MM.1S (cell line): ENCODE data around the gene SIRT2.

Source experiments
- CTCF ChIP-seq: fragments of 300-600 bp; sonication (generic); IDR thresholded peaks from 2 replicates; pipeline ENCODE4 v1.5.1; 2016; ENCODE audit warnings: antibody characterized with exemption, low read length, mixed read lengths
- EZH2phosphoT487 ChIP-seq: fragments of 300-600 bp; sonication (generic); IDR thresholded peaks from 2 replicates; pipeline ENCODE4 v1.6.1; 2018; ENCODE audit warnings: antibody characterized with exemption, low read length

DNA sequence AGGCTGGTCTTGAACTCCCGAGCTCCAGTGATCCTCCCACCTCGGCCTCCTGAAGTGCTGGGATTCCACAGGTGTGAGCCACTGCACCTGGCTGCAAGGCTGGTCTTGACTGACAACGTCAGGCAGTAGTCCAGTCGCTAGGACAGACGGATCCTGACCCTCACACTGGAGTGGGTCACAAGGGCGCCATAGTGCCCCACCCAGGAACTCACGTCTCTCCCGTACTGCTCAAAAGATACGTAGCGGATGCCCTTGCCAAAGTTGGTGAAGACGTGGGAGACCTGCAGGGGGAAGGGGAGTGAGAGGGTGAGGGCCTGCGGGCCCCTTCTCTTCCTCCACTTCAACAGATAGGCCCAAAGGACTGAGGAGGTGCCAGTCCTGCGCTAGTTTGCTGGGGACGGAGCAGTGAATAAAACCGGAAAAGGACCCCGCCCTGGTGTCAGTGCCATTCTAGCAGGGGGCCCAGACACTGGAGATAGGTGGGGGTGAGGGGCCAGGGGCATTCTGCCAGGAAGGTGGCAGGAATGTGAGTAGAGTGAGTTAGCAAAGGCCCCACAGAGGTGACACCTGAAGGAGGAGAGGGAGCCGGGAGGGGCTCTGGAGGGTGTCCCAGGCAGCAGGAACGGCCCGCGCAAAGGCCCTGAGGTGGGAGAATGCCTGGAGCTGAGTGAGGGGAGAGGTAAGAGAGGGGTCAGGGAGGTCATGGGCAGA is 43.2 kb upstream of the SIRT2 start:
- TF ChIP-seq CTCF (no peak), EZH2phosphoT487 (no peak)
